ENCODE data around the gene PROM1. TPM values are rescaled to one million over a fixed set of nuclear protein-coding genes. Genes with fewer than 3 reads are reported as not detected.

Gene PROM1
- total and polyA plus RNA-seq, 2 of the 13 experiments (the other 11 are each of a cell fraction or from before 2014, with no cell fraction given) = 3.9 to 16.4 TPM

DNA sequence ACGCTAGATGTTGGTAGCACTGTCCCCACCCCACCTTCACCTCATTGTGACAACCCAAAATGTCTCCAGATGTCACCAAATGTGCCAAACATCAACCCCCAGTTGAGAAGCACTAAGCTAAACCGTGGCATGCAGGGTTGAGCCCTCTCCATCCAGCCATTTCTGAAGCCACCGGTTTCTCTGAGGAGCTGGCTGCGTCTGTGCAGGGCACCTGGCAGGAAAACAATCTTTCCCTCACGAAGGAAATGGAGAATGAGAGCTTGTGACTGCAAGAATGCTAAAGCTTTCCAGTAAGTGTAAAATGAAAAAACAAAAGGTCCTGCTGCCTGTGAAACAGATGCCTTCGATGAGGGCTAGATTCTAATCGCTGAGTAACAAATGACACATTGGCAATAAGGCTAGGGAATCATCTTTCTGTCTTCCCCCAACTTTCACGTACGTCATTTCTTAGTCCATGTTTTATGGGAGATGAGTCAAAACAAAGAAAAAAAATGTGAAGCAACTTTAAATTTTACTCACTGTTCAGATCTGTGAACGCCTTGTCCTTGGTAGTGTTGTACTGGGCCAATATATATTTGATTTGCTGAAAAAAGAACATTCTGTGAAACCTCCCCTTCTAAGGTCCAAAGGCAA lies 59.9 kb downstream of the PROM1 start:
- ChIA-PET POLR2A (no interaction called here), CTCF (ENCODE audit: low intra/inter-chr PET ratio, low total read pairs) (no interaction called here)
- no peak for FAIRE-seq
- 64% methylated on average over 10 of the region's 10 CpGs for WGBS (ENCODE audit: low lambda C conversion rate)
- in situ Hi-C loops (cut with HindIII; ENCODE audit: extremely low pct_ligation_motif_present, low pct_unique_long_range_greater_than_20kb) = no loop called here
- Histone ChIP-seq H3K27me3 (ENCODE audit: control insufficient read depth in 1 of 2, insufficient read depth in 2 of 2, low read length in 2 of 2) (no peaks in the 10 kb centered on the region), H3K79me2 (ENCODE audit: insufficient read depth, low read length) (no peaks in the 10 kb centered on the region), H4K20me1 (ENCODE audit: insufficient read depth, low read length) (no peaks in the 10 kb centered on the region), H3K36me3 (replicated peaks in 1 of 2; ENCODE audit: control insufficient read depth in 1 of 2, insufficient read depth in 2 of 2, low read length in 2 of 2) (no peaks in the 10 kb centered on the region), H3K4me1 (ENCODE audit: insufficient read depth, low read length) (peaks cover 5% of the 10 kb centered on the region), H3K27ac (ENCODE audit: extremely low read length, insufficient read depth, low read length) (no peak overlapping the region), H3K9ac (ENCODE audit: insufficient read depth, low read depth, low read length) (no peak overlapping the region), H3K4me3 (replicated peaks in 1 of 3; ENCODE audit: insufficient read depth in 1 of 3, low read depth in 2 of 3, low read length in 3 of 3) (no peak overlapping the region), H2AFZ (ENCODE audit: low read length) (no peak overlapping the region), H3K4me2 (ENCODE audit: low read depth, low read length) (no peak overlapping the region), H3K9me3 (ENCODE audit: low read length) (no peaks in the 10 kb centered on the region)
- intact Hi-C loops (cut with micrococcal nuclease; ENCODE audit: unreplicated experiment) = no loop called here
- no peak for DNase-seq (ENCODE audit: low spot score)
- no TSS peak for BruUV-seq (replicated peaks)
- ATAC-seq = no peak
- no peak for TF ChIP-seq HNRNPL (IDR thresholded peaks at IDR 0.05; ENCODE audit: low read depth, low read length)
- no peak for TF ChIP-seq NCOA5 (CRISPR knock-in tag; IDR thresholded peaks at IDR 0.05)
- TF ChIP-seq, protein P1, sequence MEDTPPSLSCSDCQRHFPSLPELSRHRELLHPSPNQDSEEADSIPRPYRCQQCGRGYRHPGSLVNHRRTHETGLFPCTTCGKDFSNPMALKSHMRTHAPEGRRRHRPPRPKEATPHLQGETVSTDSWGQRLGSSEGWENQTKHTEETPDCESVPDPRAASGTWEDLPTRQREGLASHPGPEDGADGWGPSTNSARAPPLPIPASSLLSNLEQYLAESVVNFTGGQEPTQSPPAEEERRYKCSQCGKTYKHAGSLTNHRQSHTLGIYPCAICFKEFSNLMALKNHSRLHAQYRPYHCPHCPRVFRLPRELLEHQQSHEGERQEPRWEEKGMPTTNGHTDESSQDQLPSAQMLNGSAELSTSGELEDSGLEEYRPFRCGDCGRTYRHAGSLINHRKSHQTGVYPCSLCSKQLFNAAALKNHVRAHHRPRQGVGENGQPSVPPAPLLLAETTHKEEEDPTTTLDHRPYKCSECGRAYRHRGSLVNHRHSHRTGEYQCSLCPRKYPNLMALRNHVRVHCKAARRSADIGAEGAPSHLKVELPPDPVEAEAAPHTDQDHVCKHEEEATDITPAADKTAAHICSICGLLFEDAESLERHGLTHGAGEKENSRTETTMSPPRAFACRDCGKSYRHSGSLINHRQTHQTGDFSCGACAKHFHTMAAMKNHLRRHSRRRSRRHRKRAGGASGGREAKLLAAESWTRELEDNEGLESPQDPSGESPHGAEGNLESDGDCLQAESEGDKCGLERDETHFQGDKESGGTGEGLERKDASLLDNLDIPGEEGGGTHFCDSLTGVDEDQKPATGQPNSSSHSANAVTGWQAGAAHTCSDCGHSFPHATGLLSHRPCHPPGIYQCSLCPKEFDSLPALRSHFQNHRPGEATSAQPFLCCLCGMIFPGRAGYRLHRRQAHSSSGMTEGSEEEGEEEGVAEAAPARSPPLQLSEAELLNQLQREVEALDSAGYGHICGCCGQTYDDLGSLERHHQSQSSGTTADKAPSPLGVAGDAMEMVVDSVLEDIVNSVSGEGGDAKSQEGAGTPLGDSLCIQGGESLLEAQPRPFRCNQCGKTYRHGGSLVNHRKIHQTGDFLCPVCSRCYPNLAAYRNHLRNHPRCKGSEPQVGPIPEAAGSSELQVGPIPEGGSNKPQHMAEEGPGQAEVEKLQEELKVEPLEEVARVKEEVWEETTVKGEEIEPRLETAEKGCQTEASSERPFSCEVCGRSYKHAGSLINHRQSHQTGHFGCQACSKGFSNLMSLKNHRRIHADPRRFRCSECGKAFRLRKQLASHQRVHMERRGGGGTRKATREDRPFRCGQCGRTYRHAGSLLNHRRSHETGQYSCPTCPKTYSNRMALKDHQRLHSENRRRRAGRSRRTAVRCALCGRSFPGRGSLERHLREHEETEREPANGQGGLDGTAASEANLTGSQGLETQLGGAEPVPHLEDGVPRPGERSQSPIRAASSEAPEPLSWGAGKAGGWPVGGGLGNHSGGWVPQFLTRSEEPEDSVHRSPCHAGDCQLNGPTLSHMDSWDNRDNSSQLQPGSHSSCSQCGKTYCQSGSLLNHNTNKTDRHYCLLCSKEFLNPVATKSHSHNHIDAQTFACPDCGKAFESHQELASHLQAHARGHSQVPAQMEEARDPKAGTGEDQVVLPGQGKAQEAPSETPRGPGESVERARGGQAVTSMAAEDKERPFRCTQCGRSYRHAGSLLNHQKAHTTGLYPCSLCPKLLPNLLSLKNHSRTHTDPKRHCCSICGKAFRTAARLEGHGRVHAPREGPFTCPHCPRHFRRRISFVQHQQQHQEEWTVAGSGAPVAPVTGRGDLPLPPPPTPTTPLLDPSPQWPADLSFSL (CRISPR knock-in tag; IDR thresholded peaks at IDR 0.05) = no peak
- no peak for TF ChIP-seq SALL2 (CRISPR knock-in tag; IDR thresholded peaks at IDR 0.05)
- TF ChIP-seq, protein P2, sequence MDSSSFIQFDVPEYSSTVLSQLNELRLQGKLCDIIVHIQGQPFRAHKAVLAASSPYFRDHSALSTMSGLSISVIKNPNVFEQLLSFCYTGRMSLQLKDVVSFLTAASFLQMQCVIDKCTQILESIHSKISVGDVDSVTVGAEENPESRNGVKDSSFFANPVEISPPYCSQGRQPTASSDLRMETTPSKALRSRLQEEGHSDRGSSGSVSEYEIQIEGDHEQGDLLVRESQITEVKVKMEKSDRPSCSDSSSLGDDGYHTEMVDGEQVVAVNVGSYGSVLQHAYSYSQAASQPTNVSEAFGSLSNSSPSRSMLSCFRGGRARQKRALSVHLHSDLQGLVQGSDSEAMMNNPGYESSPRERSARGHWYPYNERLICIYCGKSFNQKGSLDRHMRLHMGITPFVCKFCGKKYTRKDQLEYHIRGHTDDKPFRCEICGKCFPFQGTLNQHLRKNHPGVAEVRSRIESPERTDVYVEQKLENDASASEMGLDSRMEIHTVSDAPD (CRISPR knock-in tag; IDR thresholded peaks at IDR 0.05) = no peak
- no peak for TF ChIP-seq LCORL (IDR thresholded peaks at IDR 0.05)
- no peak for TF ChIP-seq LCORL (CRISPR knock-in tag; IDR thresholded peaks at IDR 0.05)
- TF ChIP-seq ZNF660 (CRISPR knock-in tag; IDR thresholded peaks at IDR 0.05; ENCODE audit: borderline replicate concordance, low read depth) = no peak
- TF ChIP-seq SUZ12 (IDR thresholded peaks at IDR 0.05; ENCODE audit: low read depth, low read length) = no peak
- TF ChIP-seq, protein P3, sequence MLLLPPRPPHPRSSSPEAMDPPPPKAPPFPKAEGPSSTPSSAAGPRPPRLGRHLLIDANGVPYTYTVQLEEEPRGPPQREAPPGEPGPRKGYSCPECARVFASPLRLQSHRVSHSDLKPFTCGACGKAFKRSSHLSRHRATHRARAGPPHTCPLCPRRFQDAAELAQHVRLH (CRISPR knock-in tag; IDR thresholded peaks at IDR 0.05; ENCODE audit: borderline replicate concordance, low read depth) = no peak
- TF ChIP-seq PRMT3 (CRISPR knock-in tag; IDR thresholded peaks at IDR 0.05; ENCODE audit: borderline replicate concordance, low read depth) = no peak
- TF ChIP-seq TBX2 (CRISPR knock-in tag; IDR thresholded peaks at IDR 0.05; ENCODE audit: borderline replicate concordance) = no peak
- no peak for TF ChIP-seq ATAD3A (CRISPR knock-in tag; IDR thresholded peaks at IDR 0.05)
- TF ChIP-seq, protein P4, sequence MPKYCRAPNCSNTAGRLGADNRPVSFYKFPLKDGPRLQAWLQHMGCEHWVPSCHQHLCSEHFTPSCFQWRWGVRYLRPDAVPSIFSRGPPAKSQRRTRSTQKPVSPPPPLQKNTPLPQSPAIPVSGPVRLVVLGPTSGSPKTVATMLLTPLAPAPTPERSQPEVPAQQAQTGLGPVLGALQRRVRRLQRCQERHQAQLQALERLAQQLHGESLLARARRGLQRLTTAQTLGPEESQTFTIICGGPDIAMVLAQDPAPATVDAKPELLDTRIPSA (CRISPR knock-in tag; IDR thresholded peaks at IDR 0.05; ENCODE audit: borderline replicate concordance) = no peak
- TF ChIP-seq, protein P5, sequence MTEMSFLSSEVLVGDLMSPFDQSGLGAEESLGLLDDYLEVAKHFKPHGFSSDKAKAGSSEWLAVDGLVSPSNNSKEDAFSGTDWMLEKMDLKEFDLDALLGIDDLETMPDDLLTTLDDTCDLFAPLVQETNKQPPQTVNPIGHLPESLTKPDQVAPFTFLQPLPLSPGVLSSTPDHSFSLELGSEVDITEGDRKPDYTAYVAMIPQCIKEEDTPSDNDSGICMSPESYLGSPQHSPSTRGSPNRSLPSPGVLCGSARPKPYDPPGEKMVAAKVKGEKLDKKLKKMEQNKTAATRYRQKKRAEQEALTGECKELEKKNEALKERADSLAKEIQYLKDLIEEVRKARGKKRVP (CRISPR knock-in tag; IDR thresholded peaks at IDR 0.05) = no peak
- no peak for TF ChIP-seq ZNF251 (CRISPR knock-in tag; IDR thresholded peaks at IDR 0.05)

All from HepG2 (cell line).